Measurements from ENCODE around the gene ZP4. TPM values are rescaled to one million over a fixed set of nuclear protein-coding genes. Genes with fewer than 3 reads are reported as not detected.

The ZP4 gene
- not detected for total RNA-seq

- TF ChIP-seq POLR2AphosphoS5 (IDR thresholded peaks at IDR 0.05), result no peak
- TF ChIP-seq POLR2A (IDR thresholded peaks at IDR 0.05), result no peak
- no peak for TF ChIP-seq CTCF (IDR thresholded peaks at IDR 0.05)
- no peak for TF ChIP-seq EP300 (IDR thresholded peaks at IDR 0.05; ENCODE audit: low read depth)
- Histone ChIP-seq H3K27ac (no peak within 1 kb of the TSS), H3K4me3 (no peak within 1 kb of the TSS), H3K27me3 (no peaks in the 10 kb centered on the region), H3K4me1 (no peaks in the 10 kb centered on the region), H3K36me3 (no peaks in the 10 kb centered on the region), H3K9me3 (no peaks in the 10 kb centered on the region)
- intact Hi-C loops (cut with DNase I; ENCODE audit: low total_unique reads), result no loop called here
- DNase-seq, result no peak
- in situ Hi-C loops (cut with MboI; ENCODE audit: low pct_ligation_motif_present in 1 of 4, low pct_unique_long_range_greater_than_20kb in 1 of 4, low sequenced_read_pairs in 3 of 4), result no loop called here
- WGBS, 2 donors (ENCODE audit: low coverage in 1 of 2), result 85% methylated on average over 2 of the region's 2 CpGs; no CpG with 5 or more reads in 1 of the 2 donors
These were observed at the start of gene ZP4 for GRCh38 chr1:237890822-237891221. Gene ZP4 (minus strand): TSS chr1:237890922. CDS start chr1:237890635, 287 bp downstream.

GRCh38 chr1:237938553-237938952, 47.8 kb upstream of the ZP4 start:
- in situ Hi-C loops (cut with MboI; ENCODE audit: low pct_ligation_motif_present in 1 of 4, low pct_unique_long_range_greater_than_20kb in 1 of 4, low sequenced_read_pairs in 3 of 4), result no loop called here

GRCh38 chr1:237938068-237938467, 47.3 kb upstream of the ZP4 start:
- H3K27ac ChIP-seq, result no peak overlapping the region
- H3K4me3 ChIP-seq, result no peak overlapping the region
- DNase-seq, result no peak
- no peak for TF ChIP-seq POLR2A (IDR thresholded peaks at IDR 0.05)
- TF ChIP-seq POLR2AphosphoS5 (IDR thresholded peaks at IDR 0.05), result no peak
- TF ChIP-seq EP300 (IDR thresholded peaks at IDR 0.05; ENCODE audit: low read depth), result no peak
- no peak for TF ChIP-seq CTCF (IDR thresholded peaks at IDR 0.05)
- WGBS, 2 donors (ENCODE audit: low coverage in 1 of 2), result 86 to 93% methylated on average over 5 of the region's 5 CpGs
- intact Hi-C loops (cut with DNase I; ENCODE audit: low total_unique reads), result no loop called here
- H3K27me3 ChIP-seq, result no peaks in the 10 kb centered on the region
- H3K9me3 ChIP-seq, result no peaks in the 10 kb centered on the region
- H3K4me1 ChIP-seq, result no peaks in the 10 kb centered on the region
- in situ Hi-C loops (cut with MboI; ENCODE audit: low pct_ligation_motif_present in 1 of 4, low pct_unique_long_range_greater_than_20kb in 1 of 4, low sequenced_read_pairs in 3 of 4), result no loop called here
- no peaks in the 10 kb centered on the region for H3K36me3 ChIP-seq

More at GRCh38 chr1:237938553-237938952, 47.8 kb upstream of the ZP4 start:
- intact Hi-C loops (cut with DNase I; ENCODE audit: low total_unique reads), result no loop called here
- Histone ChIP-seq H3K36me3 (no peaks in the 10 kb centered on the region), H3K9me3 (no peaks in the 10 kb centered on the region), H3K4me1 (no peaks in the 10 kb centered on the region), H3K27ac (no peak overlapping the region), H3K27me3 (no peaks in the 10 kb centered on the region), H3K4me3 (no peak overlapping the region)
- 40 to 72% methylated on average over 6 to 8 of the region's 8 CpGs for whole genome bisulfite sequencing, 2 donors (ENCODE audit: low coverage in 1 of 2)
- DNase-seq, result peak; percentile 11
- TF ChIP-seq CTCF (IDR thresholded peaks at IDR 0.05), result peak in 3 of 5 experiments; percentile 11 to 24 (median 15)
- no peak for TF ChIP-seq POLR2A (IDR thresholded peaks at IDR 0.05)
- TF ChIP-seq EP300 (IDR thresholded peaks at IDR 0.05; ENCODE audit: low read depth), result no peak

GRCh38 chr1:237932816-237933215, 42.1 kb upstream of the ZP4 start:
- 96 to 100% methylated on average over 1 to 3 of the region's 3 CpGs for WGBS, 2 donors (ENCODE audit: low coverage in 1 of 2)
- no peak for DNase-seq
- Histone ChIP-seq H3K4me1 (no peaks in the 10 kb centered on the region), H3K27me3 (no peaks in the 10 kb centered on the region), H3K9me3 (no peaks in the 10 kb centered on the region), H3K4me3 (no peak overlapping the region), H3K36me3 (no peaks in the 10 kb centered on the region), H3K27ac (no peak overlapping the region)
- no peak for TF ChIP-seq POLR2A (IDR thresholded peaks at IDR 0.05)
- no peak for TF ChIP-seq EP300 (IDR thresholded peaks at IDR 0.05; ENCODE audit: low read depth)
- no peak for TF ChIP-seq POLR2AphosphoS5 (IDR thresholded peaks at IDR 0.05)
- no peak for TF ChIP-seq CTCF (IDR thresholded peaks at IDR 0.05)
- in situ Hi-C loops (cut with MboI; ENCODE audit: low pct_ligation_motif_present in 1 of 4, low pct_unique_long_range_greater_than_20kb in 1 of 4, low sequenced_read_pairs in 3 of 4) (no loop called here), intact Hi-C loops (cut with DNase I; ENCODE audit: low total_unique reads) (no loop called here)
